ENCODE results near the gene ARHGEF9. TPM values are rescaled to one million over a fixed set of nuclear protein-coding genes. Genes with fewer than 3 reads are reported as not detected.

Gene ARHGEF9
- total and polyA plus RNA-seq, 10 of the 15 experiments (the other 5 are each of a cell fraction or from before 2014, with no cell fraction given) = 3.2 to 25.2 (median 14.3) TPM

- ChIA-PET CTCF (no interaction called here), RAD21 (ENCODE audit: unreplicated experiment) (no interaction called here), SMC1A (ENCODE audit: uncharacterized antibody, unreplicated experiment) (interaction anchor here (1.4 kb wide), 1 partner anchor 22 kb away, joined by 6 read pairs; no protein-coding TSS in a partner anchor), POLR2A (no interaction called here)
- in situ Hi-C loops (cut with MboI) (no loop called here), intact Hi-C loops (cut with micrococcal nuclease; ENCODE audit: unreplicated experiment) (no loop called here)
- Histone ChIP-seq H4K20me1 (ENCODE audit: control insufficient read depth, insufficient read depth) (no peaks in the 10 kb centered on the region), H3K36me3 (ENCODE audit: control insufficient read depth in 2 of 2, insufficient read depth in 2 of 2, low read length in 1 of 2) (no peaks in the 10 kb centered on the region), H3K9me3 (replicated peaks; ENCODE audit: control insufficient read depth, insufficient read depth, low read length) (no peaks in the 10 kb centered on the region), H3K27ac (ENCODE audit: control insufficient read depth, insufficient read depth) (no peak overlapping the region), H3K9ac (ENCODE audit: control insufficient read depth, insufficient read depth, low read length) (no peak overlapping the region), H3K4me2 (ENCODE audit: control insufficient read depth, insufficient read depth) (no peak overlapping the region), H3K4me3 (no peak overlapping the region), H3K79me2 (ENCODE audit: control insufficient read depth, insufficient read depth, low read length) (no peaks in the 10 kb centered on the region), H3K27me3 (replicated peaks in 1 of 2; ENCODE audit: control insufficient read depth in 2 of 2, insufficient read depth in 2 of 2, low read length in 1 of 2) (no peaks in the 10 kb centered on the region), H2AFZ (ENCODE audit: control insufficient read depth, low read depth, low read length) (no peak overlapping the region), H3K4me1 (ENCODE audit: control insufficient read depth, insufficient read depth, low read length) (no peaks in the 10 kb centered on the region)
- FAIRE-seq (no peak), ATAC-seq (no peak), DNase-seq (ENCODE audit: low read depth, low spot score) (no peak)
- TF ChIP-seq SMC3 (IDR thresholded peaks at IDR 0.05; ENCODE audit: borderline replicate concordance, low read length) (no peak), ZNF384 (IDR thresholded peaks at IDR 0.05; ENCODE audit: borderline replicate concordance, low read depth, low read length) (no peak), ZBTB11 (CRISPR knock-in tag; IDR thresholded peaks at IDR 0.05) (no peak), TCF3 (IDR thresholded peaks at IDR 0.05; ENCODE audit: borderline replicate concordance, insufficient read depth, low read depth, low read length) (no peak)
- 23% methylated on average over 4 of the region's 4 CpGs for WGBS (ENCODE audit: insufficient coverage, insufficient replicate concordance, low lambda C conversion rate, missing lambda C conversion rate)
- BruUV-seq (replicated peaks) = no TSS peak
Measured at GRCh38 chrX:63784346-63784901, 590 bp downstream of the ARHGEF9 start.
